ENCODE results near the gene TSPYL6.

Gene TSPYL6

GRCh38 chr2:54255230-54256090, 569 bp downstream of the TSPYL6 start:
- no peak for DNase-seq

GRCh38 chr2:54254180-54254579, 1.8 kb downstream of the TSPYL6 start:
- DNase-seq = no peak

GRCh38 chr2:54249629-54250028, 6.4 kb downstream of the TSPYL6 start:
- no peak for DNase-seq

- no peak for DNase-seq
Measured at GRCh38 chr2:54247115-54247514, 8.9 kb downstream of the TSPYL6 start.

- no peak for DNase-seq
Measured at GRCh38 chr2:54240515-54241469, 15.2 kb downstream of the TSPYL6 start.

GRCh38 chr2:54239427-54239826, 16.6 kb downstream of the TSPYL6 start:
- no peak for DNase-seq

GRCh38 chr2:54237428-54237827, 18.6 kb downstream of the TSPYL6 start:
- no peak for DNase-seq

- DNase-seq = no peak
Measured at GRCh38 chr2:54233832-54234649, 22.0 kb downstream of the TSPYL6 start.

- no peak for DNase-seq
Measured at GRCh38 chr2:54228945-54229344, 27.1 kb downstream of the TSPYL6 start.

- DNase-seq = no peak
Measured at GRCh38 chr2:54227798-54228197, 28.2 kb downstream of the TSPYL6 start.

- no peak for DNase-seq
Measured at GRCh38 chr2:54226260-54226659, 29.8 kb downstream of the TSPYL6 start.

- no peak for DNase-seq
Measured at GRCh38 chr2:54224997-54225396, 31.0 kb downstream of the TSPYL6 start.

GRCh38 chr2:54213082-54213481, 42.9 kb downstream of the TSPYL6 start:
- no peak for DNase-seq

- no peak for DNase-seq
Measured at GRCh38 chr2:54212456-54212855, 43.6 kb downstream of the TSPYL6 start.

- DNase-seq = no peak
Measured at GRCh38 chr2:54209379-54209778, 46.6 kb downstream of the TSPYL6 start.

GRCh38 chr2:54208364-54209240, 47.4 kb downstream of the TSPYL6 start:
- no peak for DNase-seq

- no peak for DNase-seq
Measured at GRCh38 chr2:54207666-54208195, 48.3 kb downstream of the TSPYL6 start.

GRCh38 chr2:54206596-54206995, 49.4 kb downstream of the TSPYL6 start:
- DNase-seq = no peak

GRCh38 chr2:54204476-54204875, 51.6 kb downstream of the TSPYL6 start:
- no peak for DNase-seq
